GM19238 (cell line): ENCODE measurements around the gene ADM.
"Not testable (repeated sequence)": the region's sequence is repeated elsewhere in the genome, so short reads cannot be mapped to it uniquely, and the experiment has no call there.

Experiments
- DNase-seq: peaks from one replicate; pipeline ENCODE4 v3.0.0; 2011; ENCODE audit warnings: low spot score; ENCODE audit not compliant: insufficient read length

Gene ADM, protein sequence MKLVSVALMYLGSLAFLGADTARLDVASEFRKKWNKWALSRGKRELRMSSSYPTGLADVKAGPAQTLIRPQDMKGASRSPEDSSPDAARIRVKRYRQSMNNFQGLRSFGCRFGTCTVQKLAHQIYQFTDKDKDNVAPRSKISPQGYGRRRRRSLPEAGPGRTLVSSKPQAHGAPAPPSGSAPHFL

DNA sequence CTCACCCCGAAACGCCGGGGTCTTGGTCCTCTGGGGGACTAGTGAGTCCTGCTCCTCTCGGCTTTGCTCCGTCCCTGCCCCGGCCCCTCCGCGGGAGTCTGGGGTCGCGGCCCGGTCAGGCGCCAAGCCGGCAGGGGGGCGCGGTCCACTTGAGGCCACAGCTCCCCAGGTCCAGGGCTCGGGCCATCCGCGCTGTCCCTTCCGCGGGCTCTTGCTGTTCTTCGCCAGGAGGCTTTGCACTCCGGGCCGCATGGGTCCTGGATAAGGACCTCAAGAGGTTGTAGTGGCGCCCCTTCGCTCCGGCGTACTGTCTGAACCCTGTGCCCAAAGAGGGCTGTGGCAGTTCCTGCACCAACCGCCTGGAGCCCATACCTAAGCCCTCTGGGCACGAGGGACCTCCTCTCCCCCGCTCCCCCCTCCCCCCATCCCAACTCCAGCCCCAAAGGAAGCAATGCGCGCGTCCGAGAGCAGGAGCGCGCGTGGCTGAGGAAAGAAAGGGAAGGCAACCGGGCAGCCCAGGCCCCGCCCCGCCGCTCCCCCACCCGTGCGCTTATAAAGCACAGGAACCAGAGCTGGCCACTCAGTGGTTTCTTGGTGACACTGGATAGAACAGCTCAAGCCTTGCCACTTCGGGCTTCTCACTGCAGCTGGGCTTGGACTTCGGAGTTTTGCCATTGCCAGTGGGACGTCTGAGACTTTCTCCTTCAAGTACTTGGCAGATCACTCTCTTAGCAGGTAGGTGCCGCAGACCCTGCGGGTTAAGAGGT lies at the start of gene ADM:
Gene ADM, plus strand, starts transcription at position 579 of the 767 bp plus-strand sequence. CDS start 628 bp downstream, outside the sequence.
- DNase-seq, result no peak

DNA sequence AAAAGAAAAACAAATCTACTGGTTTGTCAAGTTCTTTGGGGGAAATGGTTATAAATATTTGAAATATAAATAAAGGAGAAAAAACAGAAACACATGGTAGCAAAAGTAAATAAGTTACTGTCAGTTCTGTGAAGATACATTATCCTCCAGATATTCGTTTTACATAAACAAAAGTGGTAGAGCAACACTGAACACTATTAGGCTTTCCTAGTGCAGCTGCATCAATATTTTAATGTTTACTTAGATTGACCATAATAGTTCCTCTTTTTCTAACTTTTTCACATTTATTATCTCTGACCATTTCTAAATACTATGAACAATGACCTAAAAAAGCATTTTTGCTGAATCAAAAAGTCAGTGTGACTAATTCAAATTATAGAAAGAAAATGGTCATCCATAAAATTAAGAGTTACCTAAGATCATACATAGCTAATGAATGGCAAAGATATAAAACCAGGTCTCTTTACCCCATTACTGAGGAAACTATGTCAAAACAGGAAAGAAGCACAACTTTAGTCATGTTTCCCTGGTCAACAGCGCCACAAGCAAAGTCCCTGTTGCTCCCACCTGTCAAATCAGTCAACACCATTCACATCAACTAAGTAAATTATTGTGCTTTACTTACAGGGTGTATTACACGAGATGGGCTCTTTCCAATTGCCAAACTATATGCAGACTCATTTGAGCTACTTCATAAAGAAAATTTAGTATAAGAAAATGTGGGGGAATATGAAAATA lies 49.3 kb upstream of the ADM start:
- DNase-seq, result no peak

DNA sequence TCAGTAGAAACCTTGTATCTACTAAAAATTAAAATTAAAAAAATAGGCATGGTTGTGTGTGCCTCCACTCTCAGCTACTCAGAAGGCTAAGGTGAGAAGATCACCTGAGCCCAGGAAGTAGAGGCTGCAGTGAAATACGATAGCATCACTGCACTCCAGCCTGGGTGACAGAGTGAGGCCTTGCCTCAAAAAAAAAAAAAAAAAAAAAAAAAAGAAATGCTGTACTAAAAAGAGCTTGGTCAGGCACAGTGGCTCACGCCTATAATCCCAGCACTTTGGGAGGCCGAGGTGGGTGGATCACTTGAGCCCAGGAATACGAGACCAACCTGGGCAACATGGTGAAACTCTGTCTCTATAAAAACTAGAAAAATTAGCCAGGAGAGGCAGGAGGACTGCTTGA lies 47.4 kb upstream of the ADM start:
- DNase-seq, result no peak

DNA sequence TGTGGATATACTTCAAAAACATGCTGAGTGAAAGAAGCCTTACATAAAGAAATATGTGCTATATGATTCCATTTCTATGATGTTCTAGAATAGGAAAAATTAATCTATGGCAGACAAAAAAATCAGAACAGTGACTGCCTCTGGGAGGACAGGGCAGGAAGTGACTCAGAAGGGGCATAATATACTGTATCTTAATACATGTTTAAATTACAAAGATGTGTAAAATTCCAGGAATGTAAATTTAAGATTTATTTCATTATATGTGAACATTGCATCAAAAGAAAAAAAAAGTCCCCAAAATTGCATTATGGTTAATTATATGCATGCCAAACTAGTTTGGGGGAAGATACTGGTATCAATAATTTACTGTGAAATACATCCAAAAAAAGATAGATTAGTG lies 43.1 kb upstream of the ADM start:
- DNase-seq, result no peak

DNA sequence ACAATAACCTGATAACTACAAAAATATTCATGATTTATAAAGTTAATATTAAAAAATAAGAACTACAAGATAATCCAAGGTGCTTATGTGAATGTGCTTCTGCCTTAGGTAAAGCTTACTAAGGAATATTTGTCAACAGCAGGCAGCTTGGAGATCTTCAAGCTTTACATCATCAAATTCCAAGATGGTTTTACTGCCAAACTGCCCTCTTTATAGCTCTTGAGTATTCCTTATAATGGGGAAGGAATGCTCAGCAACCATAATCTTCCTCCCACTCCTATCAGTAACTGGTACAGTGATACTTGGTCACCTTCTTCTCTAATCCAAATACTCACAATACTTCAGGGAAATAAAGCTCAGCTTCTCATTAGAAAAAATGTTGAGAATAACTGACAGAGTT lies 40.9 kb upstream of the ADM start:
- DNase-seq, result no peak

DNA sequence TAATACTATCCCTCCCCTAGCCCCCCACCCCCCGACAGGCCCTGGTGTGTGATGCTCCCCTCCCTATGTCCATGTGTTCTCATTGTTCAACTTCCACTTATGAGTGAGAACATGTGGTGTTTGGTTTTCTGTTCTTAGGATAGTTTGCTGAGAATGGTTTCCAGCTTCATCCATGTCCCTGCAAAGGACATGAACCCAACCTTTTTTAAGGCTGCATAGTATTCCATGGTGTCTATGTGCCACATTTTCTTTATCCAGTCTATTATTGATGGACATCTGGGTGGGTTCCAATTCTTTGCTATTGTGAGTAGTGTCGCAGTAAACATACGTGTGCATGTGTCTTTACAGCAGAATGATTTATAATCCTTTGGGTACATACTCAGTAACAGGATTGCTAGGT lies 40.2 kb upstream of the ADM start:
- not testable (repeated sequence) for DNase-seq

DNA sequence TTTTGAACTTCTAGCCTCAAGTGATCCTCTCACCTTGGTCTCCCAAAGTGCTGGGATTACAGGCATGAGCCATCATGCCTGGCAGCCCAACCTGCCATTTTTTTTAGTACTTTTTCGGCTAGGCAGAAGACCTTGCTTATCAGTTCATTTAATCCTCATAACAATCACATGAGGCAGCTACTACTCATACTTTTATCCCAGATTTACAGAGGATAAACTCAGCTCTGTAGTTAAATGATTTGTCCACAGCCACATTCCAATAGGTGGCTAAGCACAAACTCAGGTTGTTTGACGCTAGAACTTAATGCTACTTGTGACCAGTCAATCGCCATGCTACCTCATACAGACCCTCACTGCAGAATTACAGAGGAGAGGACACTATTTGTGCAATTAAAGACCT lies 38.9 kb upstream of the ADM start:
- no peak for DNase-seq

DNA sequence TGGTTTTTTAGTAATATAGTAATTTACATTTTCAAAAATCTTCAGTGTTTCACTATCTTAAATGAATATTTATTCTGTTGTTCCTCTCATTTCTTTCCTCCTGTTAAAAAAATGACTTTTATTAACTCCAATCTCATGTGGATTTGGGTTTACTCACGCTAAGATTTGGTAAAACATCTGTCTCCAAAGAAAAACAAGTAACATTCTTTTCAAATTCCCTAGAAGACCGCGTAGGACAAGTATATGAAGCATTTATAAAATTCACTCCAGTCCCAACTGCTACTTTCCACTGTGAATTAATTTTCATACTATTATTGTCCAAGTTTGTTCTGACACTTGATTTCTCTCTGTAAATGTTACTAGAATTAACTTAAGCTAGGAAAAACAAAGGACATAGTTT lies 37.1 kb upstream of the ADM start:
- DNase-seq, result no peak

DNA sequence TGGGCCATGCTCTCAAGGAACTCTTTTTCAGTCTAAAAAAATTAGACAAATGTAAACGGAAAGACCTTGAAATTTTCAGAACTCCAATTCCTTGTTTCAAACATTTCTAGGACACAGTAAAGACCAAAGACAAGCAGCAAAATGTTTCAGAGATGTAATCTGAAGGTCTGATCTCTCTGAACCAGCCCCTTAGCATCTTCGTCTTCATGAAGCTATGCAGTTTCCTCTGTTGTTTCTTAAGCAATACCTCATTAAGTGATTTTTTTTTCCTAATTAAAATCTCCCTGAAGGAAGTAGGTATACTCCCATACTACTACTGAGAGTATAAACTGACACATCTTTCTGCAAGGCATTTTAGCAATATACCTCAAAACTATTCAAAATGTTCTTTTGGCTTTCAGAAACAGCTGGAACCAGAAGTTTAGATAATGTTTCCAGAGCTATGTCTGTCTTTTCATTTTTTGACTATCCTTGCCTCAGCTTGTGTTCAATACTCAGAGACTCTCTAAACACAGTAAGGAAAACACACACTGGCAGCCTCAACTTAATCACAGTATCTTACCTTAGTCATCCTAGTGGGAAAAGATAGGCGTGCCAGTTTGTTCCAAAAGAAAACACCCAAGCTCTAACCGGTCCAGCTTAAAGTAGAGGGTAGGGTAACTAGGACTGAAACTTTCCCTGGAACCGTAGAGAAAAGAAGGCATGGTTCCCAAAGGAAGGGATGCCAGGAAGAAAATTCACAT lies 36.0 kb upstream of the ADM start:
- no peak for DNase-seq

DNA sequence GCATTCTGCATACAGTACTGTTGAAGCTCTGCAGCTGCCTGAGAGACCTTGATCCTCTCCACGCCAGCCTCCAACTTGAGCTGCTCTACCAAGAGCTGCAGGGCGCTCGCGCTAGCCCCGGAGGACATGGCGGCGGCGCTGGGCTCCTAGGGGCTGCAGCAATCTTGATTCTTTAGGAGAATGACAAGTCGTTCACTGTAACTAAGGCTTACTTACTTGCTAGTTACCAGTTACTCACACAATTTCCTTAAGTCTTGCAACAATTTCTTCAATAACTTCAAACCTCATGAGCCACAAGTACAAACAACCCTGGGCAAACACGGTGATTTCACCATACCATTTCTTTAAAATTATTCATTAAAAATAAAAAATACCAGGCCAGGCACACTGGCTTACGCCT lies 32.7 kb upstream of the ADM start:
- DNase-seq, result no peak

DNA sequence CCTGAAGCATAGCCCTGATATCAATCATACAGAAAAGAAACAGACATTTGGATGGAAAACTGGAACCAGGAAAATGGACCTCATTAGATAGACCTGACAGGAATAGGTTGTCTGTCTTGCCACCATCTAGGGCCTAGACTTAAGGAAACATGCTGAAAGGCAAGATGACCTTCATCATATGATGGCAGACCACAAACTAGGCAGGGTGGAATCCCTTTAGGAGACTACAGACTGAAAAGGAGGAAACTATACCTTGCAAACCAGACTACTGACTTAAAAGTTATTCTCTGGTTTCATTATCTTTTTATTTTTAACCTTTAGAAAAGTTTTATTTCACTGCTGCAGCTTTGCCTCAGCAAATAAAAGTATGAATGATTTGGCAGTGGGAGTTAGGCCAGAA lies 31.1 kb upstream of the ADM start:
- no peak for DNase-seq

DNA sequence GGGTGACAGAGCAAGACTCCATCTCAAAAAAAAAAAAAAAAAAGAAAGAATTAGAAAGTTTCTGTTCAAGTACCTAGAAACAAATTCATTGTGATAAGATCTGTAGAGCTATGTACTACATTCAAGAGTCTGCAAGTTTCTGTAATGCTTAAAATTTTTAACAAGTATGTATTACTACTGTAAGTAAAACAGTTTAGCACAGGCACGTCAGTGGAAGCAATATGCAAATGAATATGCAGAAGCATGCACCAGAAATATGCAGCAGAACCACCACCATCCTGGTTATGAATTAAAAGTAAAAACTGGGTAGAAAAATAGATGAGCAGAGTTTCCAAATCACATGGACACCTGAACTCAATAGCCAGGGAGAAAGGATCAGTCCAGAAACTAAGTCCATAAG lies 30.1 kb upstream of the ADM start:
- DNase-seq, result no peak

DNA sequence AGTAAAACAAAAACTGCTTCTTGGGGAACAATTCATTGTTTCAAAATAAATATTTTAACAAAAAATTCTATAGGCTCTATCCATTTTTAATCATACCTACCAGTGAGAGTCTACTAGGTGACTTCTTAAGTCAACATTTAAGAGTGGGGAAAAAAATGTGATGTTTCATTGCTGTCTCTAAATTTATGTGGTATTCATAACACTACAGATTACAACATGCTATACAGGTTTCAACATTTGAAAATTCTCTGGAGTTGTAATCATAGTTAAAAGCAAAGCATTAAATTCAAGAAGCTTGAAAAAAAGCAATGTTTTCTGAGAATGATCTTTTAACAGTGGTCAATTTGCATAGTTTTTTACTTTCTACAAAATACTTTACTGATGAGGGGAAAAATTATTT lies 29.2 kb upstream of the ADM start:
- DNase-seq, result no peak

DNA sequence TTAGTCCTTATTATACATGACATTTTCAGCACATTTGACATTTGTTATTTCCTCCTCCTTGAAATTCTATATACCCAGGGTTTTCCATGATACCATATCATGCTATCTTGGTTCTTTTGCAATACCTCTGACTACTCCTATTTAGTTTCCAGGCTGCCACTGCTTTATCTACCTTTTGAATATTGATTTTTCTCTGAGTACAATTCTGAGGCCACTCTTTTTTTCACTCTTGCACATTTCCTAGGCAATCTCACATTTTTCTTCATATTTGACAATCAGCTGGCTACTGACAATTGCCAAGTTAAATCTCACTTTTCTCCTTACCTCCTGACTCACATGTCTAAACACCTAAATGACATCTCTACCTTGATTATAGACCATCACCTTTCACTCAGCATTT lies 22.8 kb upstream of the ADM start:
- DNase-seq, result no peak

DNA sequence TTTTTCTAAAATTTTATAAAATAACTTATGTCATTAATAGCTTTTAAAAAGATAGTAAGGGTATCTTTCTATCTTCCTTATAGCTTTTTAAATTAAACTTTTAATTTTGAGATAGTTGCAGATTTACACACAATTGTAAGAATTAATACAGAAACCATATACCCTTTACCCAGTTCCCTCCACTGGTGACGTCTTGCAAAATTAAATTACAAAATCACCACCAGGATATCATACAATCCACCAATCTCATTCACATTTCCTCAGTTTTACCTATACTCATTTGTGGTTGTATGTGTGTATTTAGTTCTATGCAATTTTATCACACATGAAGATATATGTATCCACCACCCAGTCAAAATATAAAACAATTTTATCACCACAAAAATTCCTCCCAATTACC lies 20.9 kb upstream of the ADM start:
- no peak for DNase-seq

DNA sequence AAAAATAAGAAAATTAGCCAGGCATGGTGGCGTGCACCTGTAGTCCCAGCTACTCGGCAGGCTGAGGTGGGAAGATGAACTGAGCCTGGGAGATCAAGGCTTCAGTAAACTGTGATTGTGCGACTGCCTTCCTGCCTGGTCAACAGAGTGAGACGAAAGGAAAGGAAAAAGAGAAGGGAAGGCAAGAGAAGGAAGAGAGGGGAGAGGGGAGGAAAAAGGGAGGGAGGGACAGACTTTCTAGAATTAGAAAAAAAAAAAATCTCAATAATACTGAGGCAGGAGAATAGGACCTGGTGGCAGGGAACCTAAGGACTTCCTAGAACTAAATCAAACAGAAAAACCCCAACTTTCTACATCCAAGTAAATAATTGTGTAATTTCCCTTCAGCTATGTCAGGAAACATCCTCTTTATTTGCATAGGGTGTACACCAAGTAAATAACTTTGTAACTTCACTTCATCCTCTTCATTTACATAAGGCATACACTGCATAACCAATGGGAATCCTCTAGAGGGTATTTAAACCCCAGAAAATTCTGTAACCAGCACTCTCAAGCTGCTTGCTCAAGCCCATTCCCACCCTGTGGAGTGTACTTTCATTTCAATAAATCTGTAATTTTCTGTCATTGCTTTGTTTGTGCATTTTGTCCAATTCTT lies 19.6 kb upstream of the ADM start:
- DNase-seq, result no peak

DNA sequence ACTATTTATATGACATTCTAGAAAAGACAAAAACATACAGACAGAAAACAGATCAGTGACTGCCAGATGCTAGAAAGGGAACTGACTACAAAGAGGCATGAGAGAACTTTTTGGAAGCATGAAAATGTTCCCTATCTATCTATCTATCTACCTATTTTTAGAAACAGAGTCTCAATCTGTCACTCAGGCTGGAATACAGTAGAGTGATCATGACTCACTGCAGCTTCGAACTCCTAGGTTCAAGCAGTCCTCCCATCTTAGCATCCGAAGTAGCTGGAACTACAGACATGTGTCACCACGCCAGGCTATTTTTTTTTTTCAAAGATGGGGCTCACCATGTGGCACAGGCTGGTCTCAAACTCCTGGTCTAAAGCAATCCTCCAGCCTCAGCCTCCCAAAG lies 17.7 kb upstream of the ADM start:
- DNase-seq, result no peak

DNA sequence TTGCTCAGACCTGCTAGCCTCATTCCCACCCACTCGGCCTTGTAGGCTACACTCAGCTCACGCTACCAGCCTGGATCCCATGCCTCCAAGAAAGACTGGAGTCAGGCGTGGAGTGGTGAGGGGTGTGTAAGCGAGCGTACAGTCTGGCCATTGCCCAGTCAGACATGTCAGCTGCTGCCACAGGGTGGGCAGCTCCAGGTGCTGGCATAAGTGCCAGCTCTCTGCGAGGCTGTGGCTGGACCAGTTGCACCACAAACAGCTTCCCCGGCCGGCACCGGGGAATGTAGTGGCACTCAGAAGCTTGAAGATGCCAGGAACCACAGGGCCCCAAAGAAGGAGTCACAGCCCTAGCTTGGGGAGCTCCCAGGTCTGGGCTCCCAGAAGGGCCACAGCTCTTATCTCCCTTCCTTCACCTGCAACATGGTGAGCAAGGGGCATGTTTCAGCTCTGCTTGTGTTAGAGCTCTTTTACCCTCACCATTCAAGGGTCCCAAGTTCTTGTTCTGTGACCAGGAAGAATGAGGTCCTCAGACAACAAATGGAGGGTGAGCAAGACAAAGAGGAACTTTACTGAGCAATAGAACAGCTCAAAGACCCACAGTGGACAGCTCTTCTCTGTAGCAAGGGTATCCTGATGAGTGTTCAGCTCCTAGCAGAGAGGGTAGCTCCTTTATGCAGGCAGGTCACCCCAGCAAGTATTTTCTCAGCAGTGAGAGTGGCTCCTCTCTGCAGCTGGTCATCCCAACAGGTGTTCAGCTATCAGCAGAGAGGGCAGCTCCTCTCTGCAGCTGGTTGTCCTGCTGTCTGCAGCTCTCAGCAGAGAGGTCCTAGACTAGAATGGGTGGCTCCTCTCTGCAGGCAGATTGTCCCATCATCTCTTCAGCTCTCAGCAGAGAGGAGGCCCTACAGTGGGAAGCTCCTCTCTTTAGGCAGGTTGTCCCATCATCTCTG lies 16.8 kb upstream of the ADM start:
- no peak for DNase-seq

DNA sequence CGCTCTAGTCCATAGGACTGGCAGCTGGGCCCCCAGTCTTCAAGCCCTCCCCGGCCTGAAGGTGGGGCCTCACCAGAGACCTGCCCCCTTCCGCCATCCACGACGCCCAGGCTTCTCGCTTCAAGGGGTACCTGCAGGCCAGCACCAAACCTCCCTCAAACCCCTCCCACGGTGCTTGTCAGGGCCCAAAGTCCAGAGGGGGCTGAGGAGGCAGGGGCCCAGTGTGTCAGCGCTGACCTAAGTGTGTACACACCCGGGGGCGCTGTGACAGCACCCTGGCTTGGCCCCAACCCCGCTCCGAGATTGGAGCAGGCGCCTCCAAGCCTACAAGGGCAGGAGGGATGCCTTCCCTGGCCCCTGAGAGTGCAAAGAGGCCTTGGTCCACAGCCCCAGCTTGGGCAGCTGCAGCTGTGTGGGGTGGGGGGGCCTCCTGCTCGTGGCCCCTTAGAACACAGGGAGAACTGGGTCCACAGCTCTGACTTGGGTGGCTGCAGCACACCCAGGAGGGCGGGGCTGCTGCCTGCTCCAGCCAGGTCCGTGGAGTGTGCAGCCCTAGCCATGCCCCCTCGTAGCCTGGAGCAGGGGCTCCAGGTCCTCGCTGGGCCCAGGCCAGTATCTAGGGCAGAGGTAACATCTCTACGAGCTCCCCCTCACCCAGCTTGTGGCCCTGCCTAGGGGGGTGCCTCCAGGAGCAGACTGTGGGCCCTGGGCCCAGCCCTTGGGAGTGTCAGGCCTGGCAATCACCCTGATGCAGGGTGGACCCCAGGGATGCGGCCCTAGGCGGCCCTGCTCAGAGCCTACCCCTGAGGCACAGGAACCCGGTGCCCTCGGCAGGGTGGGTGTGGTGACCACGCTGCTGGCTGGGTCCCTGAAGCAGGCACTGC lies 15.8 kb upstream of the ADM start:
- no peak for DNase-seq
